ENCODE data around the gene PLPP7. TPM values are rescaled to one million over a fixed set of nuclear protein-coding genes. Genes with fewer than 3 reads are reported as not detected.

The PLPP7 gene
- total RNA-seq, 1 donor from 2014 or later: 0.73 TPM

DNA sequence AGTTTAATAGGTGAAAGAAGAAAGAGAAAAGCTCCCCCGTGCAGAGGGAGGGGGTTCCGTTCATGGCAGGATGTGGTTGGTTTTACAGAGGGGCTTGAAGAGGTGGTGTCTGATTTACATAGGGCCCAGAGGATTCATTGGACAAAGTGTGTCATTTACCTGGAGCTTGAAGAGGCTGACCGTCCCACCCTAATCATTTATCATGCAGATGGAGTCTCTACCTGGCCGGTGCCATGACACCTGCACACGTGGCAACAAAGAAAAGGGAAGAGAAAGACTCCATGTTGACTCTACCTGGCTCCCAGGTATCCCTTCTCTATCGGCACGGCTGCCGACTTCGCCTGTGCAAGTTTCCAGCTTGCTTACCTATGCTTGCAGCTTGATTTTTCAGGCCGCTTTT, 69.0 kb downstream of the PLPP7 start:
- Mint-ChIP-seq H3K27ac (ENCODE audit: unreplicated experiment) (no peak overlapping the region), H3K9me3 (ENCODE audit: unreplicated experiment) (no peaks in the 10 kb centered on the region), H3K27me3 (ENCODE audit: unreplicated experiment) (no peaks in the 10 kb centered on the region), H3K4me1 (ENCODE audit: unreplicated experiment) (peaks cover 5% of the 10 kb centered on the region), H3K4me3 (ENCODE audit: unreplicated experiment) (no peak overlapping the region), H3K36me3 (ENCODE audit: unreplicated experiment) (no peaks in the 10 kb centered on the region)
- DNase-seq (ENCODE audit: extremely low spot score, unreplicated experiment): no peak
- TF ChIP-seq, protein P1, sequence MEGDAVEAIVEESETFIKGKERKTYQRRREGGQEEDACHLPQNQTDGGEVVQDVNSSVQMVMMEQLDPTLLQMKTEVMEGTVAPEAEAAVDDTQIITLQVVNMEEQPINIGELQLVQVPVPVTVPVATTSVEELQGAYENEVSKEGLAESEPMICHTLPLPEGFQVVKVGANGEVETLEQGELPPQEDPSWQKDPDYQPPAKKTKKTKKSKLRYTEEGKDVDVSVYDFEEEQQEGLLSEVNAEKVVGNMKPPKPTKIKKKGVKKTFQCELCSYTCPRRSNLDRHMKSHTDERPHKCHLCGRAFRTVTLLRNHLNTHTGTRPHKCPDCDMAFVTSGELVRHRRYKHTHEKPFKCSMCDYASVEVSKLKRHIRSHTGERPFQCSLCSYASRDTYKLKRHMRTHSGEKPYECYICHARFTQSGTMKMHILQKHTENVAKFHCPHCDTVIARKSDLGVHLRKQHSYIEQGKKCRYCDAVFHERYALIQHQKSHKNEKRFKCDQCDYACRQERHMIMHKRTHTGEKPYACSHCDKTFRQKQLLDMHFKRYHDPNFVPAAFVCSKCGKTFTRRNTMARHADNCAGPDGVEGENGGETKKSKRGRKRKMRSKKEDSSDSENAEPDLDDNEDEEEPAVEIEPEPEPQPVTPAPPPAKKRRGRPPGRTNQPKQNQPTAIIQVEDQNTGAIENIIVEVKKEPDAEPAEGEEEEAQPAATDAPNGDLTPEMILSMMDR (IDR thresholded peaks at IDR 0.05): no peak

Other genes with a start within 250 kb of the PLPP7 start
- 26.3 and 31.1 TPM in 2 replicates for gene AIF1L, start 193.2 kb upstream of the PLPP7 start, total RNA-seq
- gene NUP214, start 164.1 kb upstream of the PLPP7 start, total RNA-seq: 45.4 and 51.5 TPM in 2 replicates
- gene FAM78A, start 13.2 kb upstream of the PLPP7 start, total RNA-seq: 1.0 and 1.1 TPM in 2 replicates
- gene PRRC2B, start 104.4 kb downstream of the PLPP7 start, total RNA-seq: 285 and 290 TPM in 2 replicates
- 53.3 and 54.8 TPM in 2 replicates for gene POMT1, start 213.2 kb downstream of the PLPP7 start, total RNA-seq
- 30.7 and 32.2 TPM in 2 replicates for gene UCK1, start 241.5 kb downstream of the PLPP7 start, total RNA-seq